ENCODE results near the gene SLC12A2.

Gene SLC12A2

DNA sequence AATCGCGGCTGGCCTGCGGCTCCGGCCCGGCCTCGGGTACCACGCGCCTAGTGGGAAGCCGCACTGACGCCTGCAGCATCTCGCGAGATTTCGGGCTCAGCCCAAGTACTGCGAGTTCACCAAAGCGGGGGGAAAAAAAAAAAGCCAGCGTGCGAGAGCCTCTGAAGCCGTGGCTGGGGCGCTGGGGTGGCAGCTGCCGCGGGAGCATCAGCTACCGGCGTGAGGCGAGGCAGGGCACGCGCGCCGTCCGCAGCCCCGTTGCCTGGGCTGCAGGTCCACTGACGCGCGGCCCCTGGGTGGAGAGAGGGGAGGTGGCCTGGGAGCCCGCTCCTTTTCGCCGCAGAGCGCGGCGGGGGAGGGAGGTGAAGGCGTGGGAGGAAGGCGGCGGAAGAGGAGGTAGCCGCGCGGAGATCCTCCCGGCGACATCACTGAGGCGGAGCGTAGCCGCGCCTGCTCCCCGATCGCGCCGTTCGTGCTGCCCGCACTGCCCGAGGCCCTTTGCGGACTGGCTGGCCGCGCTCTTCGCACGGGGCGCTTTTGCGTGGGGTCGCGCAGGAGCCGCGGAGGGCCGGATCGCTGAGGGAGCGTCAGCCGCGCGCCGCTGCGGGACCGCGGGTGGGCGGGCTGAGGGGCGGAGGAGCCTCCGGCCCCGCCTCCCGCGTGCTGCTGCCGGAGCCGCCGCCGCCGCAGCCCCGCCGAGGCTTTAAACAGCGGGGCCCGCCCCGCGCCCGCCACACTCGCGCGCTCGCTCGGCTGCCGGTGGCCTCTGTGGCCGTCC lies at the start of gene SLC12A2:
TSS of gene SLC12A2 (plus strand) at position 734 of the 778 bp plus-strand sequence. CDS start 189 bp downstream, outside the sequence.
- DNase-seq = peak; percentile 95

DNA sequence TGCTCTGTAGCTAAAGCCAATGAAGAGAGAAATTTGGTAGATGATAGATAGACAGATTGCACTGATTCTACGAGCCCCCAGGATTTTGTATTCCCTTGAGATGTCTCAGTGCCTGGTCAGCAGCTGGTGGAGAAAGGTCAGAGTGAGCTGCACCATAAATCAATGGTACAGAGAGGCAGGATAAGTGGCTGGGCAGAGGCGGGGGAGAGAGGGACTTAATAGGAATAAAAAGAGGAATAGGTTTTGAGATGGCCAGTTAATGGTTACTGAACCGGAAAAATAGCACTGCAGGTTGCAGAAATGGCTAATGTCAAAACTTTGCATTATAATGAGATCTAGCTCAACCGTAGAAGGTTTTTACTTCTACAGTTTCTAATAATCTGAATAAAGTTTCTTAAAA lies 47.9 kb upstream of the SLC12A2 start:
- no peak for DNase-seq

DNA sequence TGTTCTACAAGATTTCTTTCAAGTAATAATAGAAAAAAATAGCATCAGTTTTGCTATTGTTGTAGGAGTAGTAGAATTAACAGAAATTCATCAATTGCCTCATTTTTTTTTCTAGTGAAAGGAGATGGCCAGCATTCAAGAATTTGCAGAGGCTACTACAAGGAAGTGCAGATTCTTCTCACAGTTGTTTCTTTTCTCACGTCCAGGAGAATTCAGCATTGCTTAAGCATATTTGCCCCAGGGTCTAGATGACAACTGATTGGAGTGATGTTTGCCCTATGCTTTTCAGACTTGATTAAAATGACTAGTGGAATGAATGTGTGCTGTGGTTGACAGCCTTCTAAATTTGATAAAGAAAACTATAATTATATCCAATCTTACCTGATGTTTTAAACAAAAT lies 46.6 kb upstream of the SLC12A2 start:
- DNase-seq = no peak

DNA sequence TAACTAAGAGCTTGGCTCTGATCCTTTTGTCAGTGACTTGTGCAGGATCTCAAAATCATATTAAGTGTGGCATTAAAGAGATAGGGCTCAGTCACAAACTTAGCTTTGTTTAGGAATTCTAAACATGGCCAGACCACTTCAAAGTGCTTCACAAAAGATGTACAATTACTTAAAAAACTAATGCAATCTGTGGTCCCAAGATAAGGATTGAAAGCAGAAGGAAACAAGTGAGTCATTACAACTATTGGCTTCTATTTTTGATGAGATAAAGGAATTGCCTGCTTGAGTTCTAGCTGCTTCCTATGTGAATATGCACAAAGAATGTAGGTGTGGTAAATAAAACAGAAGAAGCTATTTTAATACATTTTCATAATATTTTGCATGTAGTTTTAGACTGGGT lies 44.9 kb upstream of the SLC12A2 start:
- DNase-seq = no peak

DNA sequence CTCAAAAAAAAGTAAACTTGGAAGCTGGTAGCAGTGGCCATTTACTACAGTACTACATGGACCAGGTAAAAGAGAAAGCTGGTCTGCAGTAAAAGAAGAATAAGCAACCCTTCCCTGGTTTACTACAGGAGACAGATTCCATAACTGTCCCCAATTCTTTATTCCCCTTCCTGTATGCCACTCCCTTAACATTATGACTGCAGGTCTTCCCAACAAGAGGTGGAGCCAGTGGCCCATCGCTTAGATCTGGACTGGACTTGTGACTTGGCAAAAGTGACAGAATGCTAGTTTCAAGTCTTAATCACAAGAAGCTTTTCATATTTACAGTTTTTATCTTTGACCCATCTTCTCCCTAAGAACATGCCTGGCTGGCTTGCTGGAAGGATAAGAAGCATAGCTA lies 42.6 kb upstream of the SLC12A2 start:
- DNase-seq = no peak

DNA sequence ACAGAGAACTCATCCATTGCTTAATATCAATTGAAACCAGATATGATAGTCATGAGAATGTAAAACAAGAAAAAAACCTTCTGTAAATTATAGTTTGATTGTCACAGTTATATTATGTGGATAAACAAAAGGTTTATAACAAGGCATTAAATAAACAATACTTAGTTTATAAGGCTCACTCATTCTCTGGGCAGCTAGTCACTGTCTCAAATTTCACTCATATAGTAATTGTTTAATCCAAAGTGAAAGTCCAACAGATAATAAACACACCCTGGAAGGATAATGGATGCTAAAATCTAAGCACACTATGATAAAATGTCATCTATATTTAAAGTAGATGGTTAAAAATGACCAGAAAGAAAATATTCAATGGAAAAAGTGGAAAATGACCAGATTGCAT lies 30.8 kb upstream of the SLC12A2 start:
- no peak for DNase-seq

DNA sequence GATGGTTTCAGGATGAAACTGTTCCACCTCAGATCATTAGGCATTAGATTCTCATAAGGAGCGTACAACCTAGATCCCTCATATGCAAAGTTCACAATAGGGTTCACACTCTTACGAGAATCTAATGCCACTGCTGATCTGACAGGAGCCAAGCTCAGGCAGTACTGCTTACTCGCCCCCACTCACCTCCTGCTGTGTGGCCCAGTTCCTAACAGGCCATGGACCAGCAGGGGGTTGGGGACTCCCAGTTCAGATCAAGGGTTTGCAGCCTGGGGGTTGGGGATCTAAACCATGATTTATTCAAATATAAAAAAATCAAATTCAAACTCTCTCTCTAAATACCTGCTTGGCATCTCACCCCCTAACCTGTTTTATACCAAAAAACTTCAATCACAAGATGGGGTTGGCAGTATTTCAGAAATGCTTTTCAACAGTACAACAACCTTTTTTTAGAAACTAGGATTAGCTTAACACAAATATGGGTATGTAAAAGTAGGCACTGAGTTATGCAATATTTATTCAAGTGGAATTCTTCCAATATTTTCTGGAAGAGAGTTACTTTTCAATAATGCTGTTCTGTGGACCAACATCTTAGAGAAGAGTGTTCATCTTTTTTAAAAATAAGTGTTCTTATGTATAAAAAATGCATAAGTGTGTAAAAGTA lies 30.1 kb upstream of the SLC12A2 start:
- DNase-seq = no peak

DNA sequence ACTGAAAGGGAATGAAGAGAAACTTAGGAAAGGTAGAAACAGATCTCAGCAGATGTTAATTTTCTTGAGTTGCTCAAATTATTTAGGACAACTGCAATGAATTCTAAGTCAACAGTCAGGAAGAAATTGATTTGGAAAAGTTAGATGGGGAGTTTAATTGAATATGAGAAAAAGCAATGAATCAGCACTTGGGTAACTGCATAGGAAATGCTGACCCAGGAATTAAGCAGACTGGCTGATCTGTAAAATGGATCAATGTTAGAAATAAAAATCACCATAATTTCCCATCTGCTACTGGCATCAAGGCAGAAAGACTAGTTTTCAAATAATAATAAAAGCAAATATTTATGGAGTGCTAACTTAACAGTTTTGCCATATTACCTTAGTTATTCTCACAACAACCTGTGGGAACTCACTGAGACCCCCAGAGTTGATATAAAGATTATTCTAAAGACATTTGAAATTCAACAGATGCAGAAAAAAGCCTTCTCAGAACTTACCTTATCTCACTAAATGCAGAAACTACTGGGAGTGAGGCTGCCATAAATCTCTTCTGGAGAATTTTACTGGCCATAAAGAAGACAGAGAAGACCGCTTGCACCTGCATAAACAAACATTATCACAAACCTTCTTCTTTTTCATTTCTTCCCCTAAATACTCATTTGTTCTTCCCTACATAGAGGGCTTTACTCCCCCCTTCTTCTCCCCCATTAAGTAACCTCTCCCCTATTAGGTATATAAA lies 22.8 kb upstream of the SLC12A2 start:
- no peak for DNase-seq

DNA sequence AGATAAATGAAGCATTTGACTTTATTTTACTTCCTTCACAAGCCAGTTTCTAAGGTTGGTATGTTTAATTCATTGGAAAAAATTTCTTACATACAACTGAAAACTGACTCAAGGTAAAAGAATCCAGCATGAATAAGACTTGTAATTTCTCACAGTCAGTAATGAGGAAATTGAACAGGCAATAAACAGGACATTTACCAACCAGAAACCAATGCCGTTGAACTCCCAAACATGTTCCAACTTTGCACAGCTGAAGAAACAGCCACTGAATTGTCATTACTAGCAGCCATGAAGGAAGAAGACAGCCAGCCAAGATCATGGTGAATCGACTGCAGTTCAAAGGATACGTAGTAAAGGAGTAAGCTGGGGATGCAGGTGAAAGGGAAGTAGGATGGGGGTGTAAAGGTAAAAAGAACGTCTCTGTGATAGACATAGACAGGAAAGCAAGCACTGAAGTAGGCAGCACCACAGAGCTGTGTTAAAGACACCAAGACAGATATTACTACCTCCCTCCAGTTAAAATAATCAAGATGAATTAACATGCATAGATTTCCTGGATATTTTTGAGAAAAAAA lies 21.3 kb upstream of the SLC12A2 start:
- no peak for DNase-seq

DNA sequence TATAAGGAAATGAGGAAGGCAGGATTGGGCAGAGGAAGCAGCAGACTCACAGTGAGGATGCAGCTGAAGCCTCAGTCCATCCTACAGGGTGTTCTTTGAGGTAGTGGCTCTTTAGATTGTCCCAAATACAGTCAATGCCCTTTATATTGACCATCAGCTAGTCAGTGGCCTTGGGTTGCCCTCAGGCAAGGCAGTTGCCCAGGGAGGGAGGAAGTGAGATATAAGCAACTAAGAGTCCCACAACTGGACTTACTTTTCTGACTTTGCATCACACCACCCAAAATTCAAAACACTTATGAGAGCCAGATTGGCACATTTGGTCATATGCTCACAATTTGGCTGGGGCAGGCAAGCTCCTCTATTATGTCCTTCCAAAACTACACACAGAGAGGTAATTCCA lies 9.4 kb upstream of the SLC12A2 start:
- DNase-seq = no peak

DNA sequence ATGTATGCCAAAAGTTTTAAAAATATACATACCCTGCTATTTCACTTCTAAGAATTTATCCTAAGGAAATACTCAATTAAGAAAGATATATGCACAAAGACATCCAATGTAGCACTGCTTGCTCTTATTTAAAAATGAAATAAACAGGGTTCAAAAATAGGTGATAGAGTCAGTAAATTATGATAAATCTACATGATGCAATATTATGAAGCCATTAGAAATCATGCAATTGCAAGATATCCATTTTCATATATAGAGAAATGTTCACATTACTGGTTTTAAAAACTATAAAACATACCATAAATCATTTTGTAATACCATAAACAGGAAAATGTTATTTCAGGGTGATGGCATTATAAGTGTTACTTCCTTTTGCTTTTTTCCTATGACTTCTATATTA lies 8.6 kb upstream of the SLC12A2 start:
- DNase-seq = no peak

DNA sequence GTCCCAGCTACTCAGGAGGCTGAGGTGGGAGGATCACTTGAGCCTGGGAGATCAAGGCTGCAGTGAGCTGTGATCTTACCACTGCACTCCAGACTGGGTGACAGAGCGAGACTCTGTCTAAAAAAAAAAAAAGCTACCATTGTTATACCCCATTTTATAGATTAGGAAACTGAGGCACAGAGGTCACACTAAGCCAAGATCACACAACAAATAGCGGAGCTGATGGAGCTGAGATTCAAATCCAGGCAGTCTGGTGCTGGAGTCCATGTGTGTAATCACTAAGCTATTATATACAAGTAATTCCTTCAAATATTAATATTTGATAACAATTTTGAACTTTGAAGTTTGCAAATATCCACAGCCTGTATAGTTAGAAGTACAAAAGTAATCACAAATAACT lies 6.0 kb upstream of the SLC12A2 start:
- no peak for DNase-seq

DNA sequence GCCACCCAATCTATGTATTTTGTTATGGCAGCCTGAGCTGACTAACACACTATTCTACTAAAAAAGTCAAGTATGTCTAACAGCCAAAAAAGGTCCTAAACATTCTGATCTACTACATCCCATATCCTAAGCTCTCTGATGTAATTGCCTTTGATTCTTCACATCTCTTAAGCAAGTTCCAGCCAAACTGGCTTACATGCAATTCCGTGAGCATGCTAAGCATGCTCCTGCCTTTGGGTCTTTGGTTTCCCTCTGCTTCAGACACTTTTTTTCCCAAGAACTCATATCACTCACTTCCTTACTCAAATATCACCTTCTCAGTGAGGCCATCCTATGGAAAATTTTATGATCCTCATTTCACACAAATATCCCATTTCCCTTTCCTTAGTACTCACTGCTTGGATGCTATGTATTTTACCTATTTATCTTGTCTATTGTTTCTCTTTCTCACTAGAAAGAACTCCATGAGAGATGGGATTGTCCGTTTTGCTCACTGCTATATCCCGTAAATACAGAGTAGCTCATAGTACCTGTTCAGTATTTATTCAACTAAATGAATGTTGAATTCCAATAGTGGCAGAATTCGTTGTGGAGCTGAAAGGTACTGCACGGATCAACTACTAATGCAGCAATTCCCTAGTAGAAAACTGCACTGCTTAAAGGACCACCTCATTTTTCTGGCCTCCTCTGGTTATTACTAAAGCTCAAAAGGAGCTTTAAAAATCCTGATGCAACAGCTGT lies 2.3 kb upstream of the SLC12A2 start:
- no peak for DNase-seq

DNA sequence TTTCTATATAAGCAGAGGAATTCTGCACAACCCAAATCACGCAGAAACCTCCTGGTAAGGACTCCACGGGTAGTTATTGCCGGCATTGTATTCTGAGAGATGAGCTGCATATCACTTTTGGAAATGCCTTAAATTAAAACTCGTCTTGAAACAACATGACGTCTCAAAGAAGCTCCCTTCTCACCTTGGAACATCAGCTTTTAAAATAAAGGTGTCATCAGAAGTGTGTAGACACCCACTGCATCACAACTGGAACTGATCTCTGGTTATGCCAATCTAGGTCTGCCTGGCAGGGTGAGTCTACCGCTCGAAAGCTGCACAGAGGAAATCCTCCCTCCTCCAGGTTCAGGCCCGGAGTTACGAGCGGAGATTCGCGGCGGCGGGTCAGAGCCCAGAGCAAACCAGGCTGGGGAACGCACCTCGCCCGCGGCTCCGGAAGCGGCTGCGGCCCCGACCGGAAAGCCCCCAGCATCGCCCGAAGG lies 974 bp upstream of the SLC12A2 start:
- DNase-seq = no peak

DNA sequence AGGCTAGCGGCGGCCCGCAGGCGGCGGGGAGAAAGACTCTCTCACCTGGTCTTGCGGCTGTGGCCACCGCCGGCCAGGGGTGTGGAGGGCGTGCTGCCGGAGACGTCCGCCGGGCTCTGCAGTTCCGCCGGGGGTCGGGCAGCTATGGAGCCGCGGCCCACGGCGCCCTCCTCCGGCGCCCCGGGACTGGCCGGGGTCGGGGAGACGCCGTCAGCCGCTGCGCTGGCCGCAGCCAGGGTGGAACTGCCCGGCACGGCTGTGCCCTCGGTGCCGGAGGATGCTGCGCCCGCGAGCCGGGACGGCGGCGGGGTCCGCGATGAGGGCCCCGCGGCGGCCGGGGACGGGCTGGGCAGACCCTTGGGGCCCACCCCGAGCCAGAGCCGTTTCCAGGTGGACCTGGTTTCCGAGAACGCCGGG lies 253 bp downstream of the SLC12A2 start:
- DNase-seq = no peak

DNA sequence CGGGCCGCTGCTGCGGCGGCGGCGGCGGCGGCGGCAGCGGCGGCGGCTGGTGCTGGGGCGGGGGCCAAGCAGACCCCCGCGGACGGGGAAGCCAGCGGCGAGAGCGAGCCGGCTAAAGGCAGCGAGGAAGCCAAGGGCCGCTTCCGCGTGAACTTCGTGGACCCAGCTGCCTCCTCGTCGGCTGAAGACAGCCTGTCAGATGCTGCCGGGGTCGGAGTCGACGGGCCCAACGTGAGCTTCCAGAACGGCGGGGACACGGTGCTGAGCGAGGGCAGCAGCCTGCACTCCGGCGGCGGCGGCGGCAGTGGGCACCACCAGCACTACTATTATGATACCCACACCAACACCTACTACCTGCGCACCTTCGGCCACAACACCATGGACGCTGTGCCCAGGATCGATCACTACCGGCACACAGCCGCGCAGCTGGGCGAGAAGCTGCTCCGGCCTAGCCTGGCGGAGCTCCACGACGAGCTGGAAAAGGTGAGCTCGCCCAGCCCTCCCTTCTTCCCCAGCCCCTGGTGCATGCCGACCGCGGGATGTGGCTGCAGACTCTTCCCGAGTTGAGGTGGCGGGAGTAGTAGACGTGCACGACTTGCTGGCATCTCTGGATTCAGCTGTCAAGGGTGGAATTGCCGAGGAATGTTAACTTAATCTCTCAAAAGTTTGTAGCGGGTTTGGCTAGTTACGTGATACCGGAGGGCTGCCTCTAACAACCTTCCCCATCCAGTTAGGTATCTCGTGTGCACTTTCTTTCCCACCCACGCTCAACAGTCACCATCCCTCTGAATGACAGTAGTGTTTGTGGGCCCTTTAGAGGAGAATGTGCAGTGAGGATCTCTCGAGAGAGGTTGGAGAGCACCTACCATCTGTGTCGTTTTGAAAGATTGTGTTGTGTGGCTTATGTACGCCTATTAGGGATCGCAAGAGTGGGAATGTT lies 932 bp downstream of the SLC12A2 start:
- DNase-seq = peak; percentile 30

DNA sequence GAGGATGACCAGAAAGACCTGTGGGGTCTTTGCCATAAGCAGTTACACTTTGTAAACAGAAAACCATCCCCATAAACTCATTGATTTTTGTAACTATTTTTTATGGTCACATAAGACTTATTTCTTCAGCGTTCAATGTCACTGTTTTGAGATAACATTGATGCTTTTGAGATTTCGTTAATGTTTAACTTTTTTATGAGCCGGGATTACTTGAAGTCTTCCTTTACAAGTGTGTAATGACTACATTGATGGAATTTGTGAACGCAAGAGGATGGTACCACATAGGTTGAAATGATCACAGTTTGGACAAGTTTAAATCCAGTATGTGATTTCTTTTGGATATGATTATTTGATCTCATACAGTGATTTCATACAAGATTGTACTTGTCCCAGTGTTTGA lies 1.8 kb downstream of the SLC12A2 start:
- no peak for DNase-seq

DNA sequence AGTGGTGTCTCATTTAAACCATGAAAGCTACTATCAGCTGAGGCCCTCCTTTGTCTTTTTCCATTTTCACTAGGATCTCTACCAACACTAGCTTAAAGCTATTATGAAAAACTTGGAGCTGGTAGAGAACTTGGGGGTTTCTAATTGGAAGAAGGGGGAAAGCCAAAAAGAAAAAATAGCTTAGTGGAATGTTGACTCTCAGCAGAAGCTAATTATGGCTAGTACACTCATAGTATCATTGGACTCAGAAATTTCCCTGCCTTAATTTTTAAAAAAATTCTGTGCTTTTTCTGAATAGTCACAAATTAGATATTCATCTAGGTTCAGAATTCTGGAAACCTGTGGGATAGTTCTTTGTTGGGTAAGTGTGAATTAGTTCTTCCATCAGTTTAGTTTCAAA lies 8.0 kb downstream of the SLC12A2 start:
- DNase-seq = no peak

DNA sequence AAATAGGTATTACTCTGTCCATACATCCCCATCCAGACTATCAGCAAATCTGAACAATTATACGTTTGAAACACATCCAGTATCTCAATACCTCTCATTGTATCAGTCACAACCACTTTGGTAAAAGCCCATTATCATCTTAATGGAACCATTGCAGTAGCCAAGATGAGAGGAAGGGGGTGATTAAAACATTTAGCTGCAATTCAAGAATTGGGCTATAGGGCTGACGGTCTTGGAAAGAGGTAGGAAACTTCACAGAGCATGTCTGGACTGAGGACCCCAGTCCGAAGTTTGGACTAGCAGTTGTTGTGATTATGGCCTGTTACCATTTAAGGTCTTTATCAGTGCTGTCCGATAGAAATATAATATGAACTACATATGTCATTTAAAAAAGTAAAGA lies 8.6 kb downstream of the SLC12A2 start:
- no peak for DNase-seq

DNA sequence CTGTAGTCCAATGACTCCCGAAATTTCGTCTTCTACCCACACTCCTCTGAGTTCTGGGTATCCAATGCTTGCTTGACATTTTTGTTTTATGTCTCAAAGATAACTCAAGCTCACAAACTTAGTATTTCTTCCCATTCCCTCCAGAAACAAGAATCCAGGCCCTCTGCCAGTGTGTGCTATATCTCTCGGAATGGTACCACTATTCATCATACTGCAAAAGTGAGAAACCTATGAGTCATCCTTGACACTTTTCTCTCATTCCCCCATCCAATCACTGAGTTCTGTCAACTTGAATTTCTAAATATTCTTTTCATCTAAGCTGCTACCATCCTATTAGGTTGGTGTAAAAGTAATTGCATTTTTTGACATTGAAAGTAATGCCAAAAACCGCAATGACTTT lies 9.8 kb downstream of the SLC12A2 start:
- DNase-seq = no peak

DNA sequence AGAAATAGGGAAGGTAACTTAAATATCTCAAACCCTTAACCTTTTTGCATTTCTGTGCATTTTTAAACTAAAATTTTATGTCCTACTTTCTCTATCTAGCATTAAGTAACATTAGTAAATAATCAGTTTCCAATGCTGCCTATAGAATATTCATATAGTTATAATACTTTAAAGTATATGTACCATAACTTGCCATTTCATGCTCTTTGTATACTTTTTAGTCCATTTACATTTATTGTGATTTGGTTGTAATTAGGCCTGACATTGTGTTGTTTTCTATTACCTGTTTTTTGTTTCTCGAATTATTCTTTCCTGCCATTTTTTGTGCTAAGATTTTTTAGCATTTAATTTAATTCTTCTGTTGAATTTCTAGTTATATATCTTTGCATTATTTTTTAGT lies 13.7 kb downstream of the SLC12A2 start:
- no peak for DNase-seq

DNA sequence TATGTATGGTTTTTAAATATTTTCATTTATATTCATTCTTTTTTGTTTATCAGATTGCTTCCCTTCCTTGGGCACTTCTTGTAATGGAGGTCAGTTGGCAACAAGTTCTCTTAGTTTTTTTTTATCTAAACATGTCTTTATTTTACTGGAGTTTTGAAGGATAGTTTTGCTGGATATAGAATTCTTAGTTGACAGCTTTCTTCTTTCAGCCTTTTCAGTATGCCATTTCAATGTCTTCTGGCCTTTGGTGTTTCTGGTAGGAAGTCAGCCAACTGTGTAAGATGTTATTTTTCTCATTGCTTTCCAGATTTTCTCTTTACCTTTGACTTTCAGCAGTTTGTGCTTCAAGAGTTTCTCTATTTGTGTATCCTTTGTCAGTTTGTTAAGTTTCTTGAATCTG lies 14.2 kb downstream of the SLC12A2 start:
- no peak for DNase-seq

All from suppressor macrophage treated with lipopolysaccharide for 4 hours (primary cell).